H1 (cell line): Measurements from ENCODE around the gene CELSR1. TPM values are rescaled to one million over a fixed set of nuclear protein-coding genes. Genes with fewer than 3 reads are reported as not detected.
A peak's percentile ranks its signal among the peaks of the same experiment; 100 is the strongest.

Experiments used
- CTCF ChIA-PET: fragments of 300-600 bp; sonication (Branson Sonifier 250); formaldehyde crosslinking; loops from one replicate; lab custom pipeline; 2021; ENCODE audit not compliant: partially characterized antibody; lab: Charles Lee
- POLR2A ChIA-PET: fragments of 300-600 bp; sonication (Branson Sonifier 250); formaldehyde crosslinking; loops from one replicate; lab custom pipeline; 2021; ENCODE audit warnings: inconsistent platforms; ENCODE audit not compliant: partially characterized antibody; lab: Charles Lee
- DNase-seq, 2 experiments: peaks; one replicate each; pipeline versions ENCODE4 v3.0.0 to v3.0.0-alpha.2; 2010 to 2022; ENCODE audit warnings: low spot score in 2 of 2, low read depth in 1 of 2, mixed read lengths in 1 of 2
- FAIRE-seq: peaks from 2 replicates; lab custom pipeline; 2011; peaks lifted over from hg19 to GRCh38; lab: Jason Lieb, UNC
- H2AFZ ChIP-seq: 2 replicates; pipeline ENCODE4 v1.8.1; 2012; ENCODE audit warnings: low read length, inconsistent platforms
- H2AK5ac ChIP-seq: 2 replicates; pipeline ENCODE4 v1.6.1; 2013; ENCODE audit warnings: low read depth, low read length
- H2BK120ac ChIP-seq: replicated peaks from 2 replicates; pipeline ENCODE3; 2013; ENCODE audit warnings: low read depth, low read length, inconsistent platforms
- H2BK12ac ChIP-seq: 2 replicates; pipeline ENCODE4 v1.6.1; 2013; ENCODE audit warnings: low read depth, low read length
- H2BK15ac ChIP-seq: 2 replicates; pipeline ENCODE4 v1.6.1; 2013; ENCODE audit warnings: low read length
- H2BK20ac ChIP-seq: 2 replicates; pipeline ENCODE4 v1.6.1; 2013; ENCODE audit warnings: low read length
- H2BK5ac ChIP-seq: 2 replicates; pipeline ENCODE4 v1.6.1; 2013; ENCODE audit warnings: low read depth, low read length
- H3K14ac ChIP-seq: 2 replicates; pipeline ENCODE4 v1.6.1; 2013; ENCODE audit warnings: inconsistent platforms; ENCODE audit not compliant: insufficient read length
- H3K18ac ChIP-seq: 2 replicates; pipeline ENCODE4 v1.6.1; 2013; ENCODE audit warnings: low read length; ENCODE audit errors: extremely low read depth
- H3K23ac ChIP-seq: 2 replicates; pipeline ENCODE4 v1.6.1; 2013; ENCODE audit warnings: inconsistent platforms; ENCODE audit not compliant: insufficient read length
- H3K23me2 ChIP-seq: 2 replicates; pipeline ENCODE4 v1.6.1; 2013; ENCODE audit warnings: low read depth, low read length
- H3K27ac ChIP-seq: 2 replicates; pipeline ENCODE4 v1.6.1; 2011; ENCODE audit warnings: low read depth, low read length, inconsistent platforms
- H3K27me3 ChIP-seq, 4 experiments: replicated peaks in 1 of 4; 1 replicate in 1 of 4; 2 replicates in 3 of 4; pipeline versions ENCODE4 v1.6.1 to v1.8.1; 2011 to 2013; ENCODE audit warnings: low read length in 3 of 4, mild to moderate bottlenecking in 3 of 4, inconsistent platforms in 2 of 4, mixed read lengths in 2 of 4, moderate library complexity in 1 of 4; ENCODE audit not compliant: control insufficient read depth in 3 of 4, insufficient read depth in 3 of 4; ENCODE audit errors: extremely low read depth in 1 of 4
- H3K36me3 ChIP-seq, 4 experiments: 2 replicates each; pipeline versions ENCODE4 v1.6.1 to v1.8.1; 2011 to 2013; ENCODE audit warnings: mild to moderate bottlenecking in 4 of 4, low read length in 3 of 4, moderate library complexity in 2 of 4, control low read depth in 1 of 4, inconsistent platforms in 1 of 4; ENCODE audit not compliant: insufficient read depth in 4 of 4, control insufficient read depth in 2 of 4
- H3K4ac ChIP-seq: replicated peaks from 2 replicates; pipeline ENCODE3; 2013; ENCODE audit warnings: low read length, low read depth, mixed read lengths, inconsistent platforms; ENCODE audit not compliant: insufficient read length
- H3K4me1 ChIP-seq, 4 experiments: replicated peaks in 1 of 4; 1 replicate in 1 of 4; 2 replicates in 3 of 4; pipeline versions ENCODE4 v1.6.1 to v1.8.1; 2011 to 2013; ENCODE audit warnings: low read length in 3 of 4, inconsistent platforms in 2 of 4, mixed read lengths in 1 of 4; ENCODE audit not compliant: insufficient read depth in 4 of 4, control insufficient read depth in 3 of 4
- H3K4me2 ChIP-seq, 2 experiments: 2 replicates each; pipeline versions ENCODE4 v1.6.1 to v1.8.1; 2011 to 2013; ENCODE audit warnings: low read depth in 2 of 2, low read length in 2 of 2, control low read depth in 1 of 2, inconsistent platforms in 1 of 2, mild to moderate bottlenecking in 1 of 2; ENCODE audit not compliant: insufficient read depth in 1 of 2
- H3K4me3 ChIP-seq, 4 experiments: fragments of 200-600, 300-600 bp in 1 of 4; sonication (generic), shearing (Covaris generic), sonication (Bioruptor Twin) in 1 of 4; 2 replicates each; pipeline versions ENCODE4 v1.5.1 to v1.8.1; 2011 to 2016; ENCODE audit warnings: low read length in 4 of 4, low read depth in 3 of 4, control low read depth in 2 of 4, inconsistent platforms in 2 of 4, mild to moderate bottlenecking in 2 of 4, mixed read lengths in 1 of 4, moderate library complexity in 1 of 4; ENCODE audit not compliant: insufficient read depth in 2 of 4; ENCODE audit errors: extremely low read depth in 1 of 4
- H3K56ac ChIP-seq: replicated peaks from 2 replicates; pipeline ENCODE3; 2013; ENCODE audit warnings: low read depth, mild to moderate bottlenecking, mixed read lengths, low read length, inconsistent platforms; ENCODE audit not compliant: insufficient read length
- H3K79me1 ChIP-seq: 2 replicates; pipeline ENCODE4 v1.6.1; 2013; ENCODE audit warnings: low read depth, low read length, control low read depth
- H3K79me2 ChIP-seq, 2 experiments: 2 replicates each; pipeline versions ENCODE4 v1.6.1 to v1.8.1; 2012 to 2013; ENCODE audit warnings: low read length in 2 of 2, mild to moderate bottlenecking in 2 of 2, inconsistent platforms in 1 of 2; ENCODE audit not compliant: insufficient read depth in 2 of 2, control insufficient read depth in 1 of 2
- H3K9ac ChIP-seq, 4 experiments: replicated peaks in 1 of 4; 1 replicate in 1 of 4; 2 replicates in 3 of 4; pipeline versions ENCODE4 v1.6.1 to v1.8.1; 2011 to 2013; ENCODE audit warnings: low read depth in 3 of 4, low read length in 3 of 4, control low read depth in 2 of 4, mild to moderate bottlenecking in 2 of 4, moderate library complexity in 2 of 4, inconsistent platforms in 1 of 4; ENCODE audit errors: extremely low read depth in 1 of 4
- H3K9me3 ChIP-seq, 2 experiments: 2 replicates each; pipeline versions ENCODE4 v1.6.1 to v1.8.1; 2012 to 2013; ENCODE audit warnings: mild to moderate bottlenecking in 2 of 2, moderate library complexity in 2 of 2, control low read depth in 1 of 2, inconsistent platforms in 1 of 2, low read depth in 1 of 2, low read length in 1 of 2, mixed read lengths in 1 of 2; ENCODE audit not compliant: insufficient read depth in 2 of 2
- H4K20me1 ChIP-seq, 2 experiments: replicated peaks in 1 of 2; 2 replicates each; pipeline versions ENCODE3 to v1.8.1; 2011 to 2013; ENCODE audit warnings: inconsistent platforms in 2 of 2, low read length in 2 of 2, mild to moderate bottlenecking in 1 of 2; ENCODE audit not compliant: insufficient read depth in 2 of 2, control insufficient read depth in 1 of 2
- H4K5ac ChIP-seq: 2 replicates; pipeline ENCODE4 v1.6.1; 2013; ENCODE audit warnings: low read length, low read depth, mixed read lengths, inconsistent platforms; ENCODE audit not compliant: insufficient read length
- H4K8ac ChIP-seq: 2 replicates; pipeline ENCODE4 v1.8.0; 2013; ENCODE audit warnings: mild to moderate bottlenecking, moderate library complexity, low read length, inconsistent platforms; ENCODE audit not compliant: insufficient read depth; ENCODE audit errors: extremely low read depth
- H4K91ac ChIP-seq: replicated peaks from 2 replicates; pipeline ENCODE3; 2013; ENCODE audit warnings: low read length, mixed read lengths, inconsistent platforms; ENCODE audit not compliant: insufficient read length
- CTBP2 ChIP-seq: IDR thresholded peaks from 2 replicates; pipeline ENCODE4 v1.7.0; 2011; ENCODE audit warnings: borderline replicate concordance, mild to moderate bottlenecking, moderate library complexity, mixed read lengths, low read length; ENCODE audit not compliant: insufficient read depth, insufficient read length
- EZH2 ChIP-seq: fragments of 200-600 bp; sonication (generic); IDR thresholded peaks from 2 replicates; pipeline ENCODE4 v1.7.1; 2012; ENCODE audit warnings: low read depth, mild to moderate bottlenecking, moderate library complexity, low read length, inconsistent platforms; ENCODE audit not compliant: severe bottlenecking
- RAD21 ChIP-seq, 2 experiments: IDR thresholded peaks in 1 of 2; conservative IDR thresholded peaks in 1 of 2; 2 replicates each; pipeline ENCODE4 v1.6.1; 2011; ENCODE audit warnings: low read depth in 2 of 2, low read length in 2 of 2, improper control_type of control experiment in 1 of 2, inconsistent platforms in 1 of 2, mild to moderate bottlenecking in 1 of 2, moderate library complexity in 1 of 2
- RBBP5 ChIP-seq: IDR thresholded peaks from 2 replicates; pipeline ENCODE4 v1.7.1; 2012; ENCODE audit warnings: low read depth, mild to moderate bottlenecking, inconsistent platforms, low read length, moderate library complexity, borderline replicate concordance
- SUZ12 ChIP-seq: fragments of 200-600 bp; sonication (generic); IDR thresholded peaks from 2 replicates; pipeline ENCODE4 v1.6.1; 2012; ENCODE audit warnings: mild to moderate bottlenecking, inconsistent platforms, low read length, moderate library complexity, mixed read lengths
- WGBS, 2 experiments: shearing (Covaris generic) in 1 of 2; methylation state at CpG; one replicate each; pipeline versions ENCODE4 v1.1.6 to v1.1.7; 2013 to 2015; ENCODE audit warnings: low lambda C conversion rate in 2 of 2, mixed read lengths in 2 of 2, inconsistent platforms in 1 of 2, low coverage in 1 of 2, missing lambda C conversion rate in 1 of 2; ENCODE audit not compliant: insufficient replicate concordance in 2 of 2, insufficient coverage in 1 of 2, insufficient read length in 1 of 2; ENCODE audit errors: extremely low coverage in 1 of 2, missing lambda C conversion rate in 1 of 2; 5-methylcytosine and 5-hydroxymethylcytosine counted together
- polyA plus RNA-seq, 7 experiments: library from polyadenylated mRNA; depleted of rRNA in 3 of 7; stranded (reverse) in 5 of 7; unstranded in 2 of 7; fragments of >200 nt in 5 of 7; fragments of 200-250 nt in 2 of 7; gene quantifications; 1 replicate in 5 of 7; 2 replicates in 1 of 7; 4 replicates in 1 of 7; pipeline versions ENCODE4 v1.2.1 to v1.2.3, GENCODE V29; 2011 to 2013; ENCODE audit warnings: missing spikeins in 2 of 7, mixed read lengths in 2 of 7
- total RNA-seq: library from RNA; stranded (reverse); fragmentation: NEBNext Ultra II Directional; extraction: Animal tissue kit (Norgen Biotek cat#: 25700); gene quantifications from 2 replicates; pipeline ENCODE4 v1.2.1, GENCODE V29; 2021
- TF ChIP-seq, protein P1 (sequence below): IDR thresholded peaks from 2 replicates; pipeline ENCODE4 v1.6.1; 2012; ENCODE audit warnings: inconsistent platforms
- TF ChIP-seq, protein P2 (sequence below): IDR thresholded peaks from 2 replicates; pipeline ENCODE4 v1.6.1; 2012; ENCODE audit warnings: inconsistent platforms

Gene CELSR1
- total and polyA plus RNA-seq, 2 of the 8 experiments (the other 6 are each of a cell fraction or from before 2014, with no cell fraction given) = 9.0 to 12.4 TPM

DNA sequence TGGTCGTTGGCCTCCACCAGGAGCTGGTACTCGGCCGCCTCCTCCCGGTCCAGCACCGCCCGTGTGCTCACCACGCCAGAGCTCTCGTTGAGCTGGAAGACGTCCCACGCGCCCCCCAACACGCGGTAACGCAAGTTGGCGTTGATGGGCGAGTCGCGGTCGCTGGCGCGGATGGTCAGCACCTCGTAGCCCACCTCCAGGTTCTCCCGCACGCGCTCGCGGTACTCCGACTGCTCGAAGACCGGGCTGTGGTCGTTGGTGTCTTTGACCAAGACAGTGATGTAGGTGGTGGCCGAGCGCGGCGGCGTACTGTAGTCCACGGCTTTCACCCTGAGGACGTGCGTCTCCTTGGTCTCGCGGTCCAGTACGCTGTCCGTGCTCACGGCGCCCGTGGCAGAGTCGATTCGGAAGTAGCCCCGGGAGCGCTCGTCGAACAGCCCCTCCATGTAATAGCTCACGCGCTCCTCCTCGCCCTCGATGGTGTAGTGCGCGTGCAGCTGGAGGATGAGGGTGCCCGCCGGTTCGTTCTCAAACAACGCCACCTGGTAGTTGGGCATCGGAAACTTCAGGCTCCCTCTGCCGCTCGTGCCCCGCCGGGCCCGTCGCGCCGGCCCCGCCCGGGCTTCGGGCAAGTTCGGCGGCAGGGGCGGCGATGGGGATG, 1.4 kb downstream of the CELSR1 start:
- FAIRE-seq = no peak
- Histone ChIP-seq H2BK12ac (no peak overlapping the region), H2BK15ac (0 out of 2 replicates have a peak overlapping the region, but pooled peaks have one; percentile 40)

More for the DNA sequence above, 1.4 kb downstream of the CELSR1 start:
- Histone ChIP-seq H2AFZ (no peak overlapping the region), H3K27me3 (peaks cover 17 to 45% (median 40%) of the 10 kb centered on the region in 4 experiments), H3K9ac (no peak overlapping the region), H4K20me1 (peaks cover 15 to 34% of the 10 kb centered on the region in 2 experiments), H2AK5ac (no peak overlapping the region), H4K5ac (no peak overlapping the region), H4K91ac (no peak overlapping the region), H3K23ac (no peak overlapping the region), H3K4me2 (peak overlapping the region; percentile 58 to 76), H3K14ac (no peak overlapping the region), H3K27ac (no peak overlapping the region), H3K56ac (no peak overlapping the region), H2BK5ac (no peak overlapping the region), H3K4me1 (peaks cover 0 to 12% (median 7%) of the 10 kb centered on the region in 4 experiments; a peak in 6 of 7 replicates), H3K23me2 (peaks cover 9% of the 10 kb centered on the region; the same call in 1 of the 2 replicates), H3K9me3 (peaks cover 0 to 9% of the 10 kb centered on the region in 2 experiments; a peak in 1 of 4 replicates), H3K79me1 (peaks cover 6% of the 10 kb centered on the region; the same call in 1 of the 2 replicates), H3K79me2 (peaks cover 0 to 2% of the 10 kb centered on the region in 2 experiments; a peak in 1 of 4 replicates), H2BK20ac (no peak overlapping the region), H3K4me3 (peak overlapping the region; percentile 32 to 70 (median 34)), H2BK120ac (no peak overlapping the region), H3K18ac (no peak overlapping the region), H3K4ac (no peak overlapping the region), H4K8ac (no peak overlapping the region; the same call in 1 of the 2 replicates), H3K36me3 (peaks cover 0 to 21% (median 6%) of the 10 kb centered on the region in 4 experiments; a peak in 5 of 8 replicates)
- DNase-seq = no peak
- TF ChIP-seq EZH2 (peak; percentile 43), RBBP5 (no peak), RAD21 (IDR thresholded peaks at IDR 0.05 in 1 of 2, conservative IDR thresholded peaks at IDR 0.05 in 1 of 2; ENCODE audit: low read depth in 2 of 2, low read length in 2 of 2) (peak; percentile 14 to 16; a peak in 2 of 4 replicates), CTBP2 (no peak), SUZ12 (peak; percentile 22; the same call in 1 of the 2 replicates)
- TF ChIP-seq, protein P1, sequence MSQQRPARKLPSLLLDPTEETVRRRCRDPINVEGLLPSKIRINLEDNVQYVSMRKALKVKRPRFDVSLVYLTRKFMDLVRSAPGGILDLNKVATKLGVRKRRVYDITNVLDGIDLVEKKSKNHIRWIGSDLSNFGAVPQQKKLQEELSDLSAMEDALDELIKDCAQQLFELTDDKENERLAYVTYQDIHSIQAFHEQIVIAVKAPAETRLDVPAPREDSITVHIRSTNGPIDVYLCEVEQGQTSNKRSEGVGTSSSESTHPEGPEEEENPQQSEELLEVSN = peak; percentile 57
- TF ChIP-seq, protein P2, sequence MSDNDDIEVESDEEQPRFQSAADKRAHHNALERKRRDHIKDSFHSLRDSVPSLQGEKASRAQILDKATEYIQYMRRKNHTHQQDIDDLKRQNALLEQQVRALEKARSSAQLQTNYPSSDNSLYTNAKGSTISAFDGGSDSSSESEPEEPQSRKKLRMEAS = peak; percentile 69
- ChIA-PET POLR2A (interaction anchor here (1.2 to 2.2 kb wide), 7 partner anchors 16 to 177 kb away, joined by 3 to 8 read pairs (median 4); no protein-coding TSS in a partner anchor), CTCF (interaction anchor here (0.9 to 1.8 kb wide), 4 partner anchors 8 to 173 kb away, joined by 3 to 5 read pairs (median 4); no protein-coding TSS in a partner anchor)
- 78% methylated on average over 63 of the region's 78 CpGs; no CpG with 5 or more reads in 1 of the 2 experiments for WGBS, 2 experiments
